ENCODE data around the gene CMTR1.

DNA sequence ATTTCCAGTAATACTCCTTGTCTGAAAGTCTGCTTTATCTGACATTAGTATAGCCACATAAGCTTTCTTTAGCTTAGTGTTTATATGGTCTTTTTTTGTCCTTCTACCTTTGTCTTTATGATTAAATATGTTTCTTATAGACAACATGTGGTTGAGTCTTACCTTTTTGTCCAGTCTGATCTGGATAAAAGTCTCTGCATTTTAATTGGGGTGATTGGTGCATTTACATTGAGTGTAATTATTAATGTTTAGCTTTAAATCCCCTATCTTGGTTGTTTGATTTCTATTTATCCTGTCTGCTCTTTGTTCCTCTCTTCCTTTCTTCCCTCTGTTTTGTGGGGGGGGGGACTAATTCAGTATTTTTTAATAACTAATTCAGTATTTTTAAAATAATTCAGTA, 34.7 kb downstream of the CMTR1 start:
- TF ChIP-seq, protein P1, sequence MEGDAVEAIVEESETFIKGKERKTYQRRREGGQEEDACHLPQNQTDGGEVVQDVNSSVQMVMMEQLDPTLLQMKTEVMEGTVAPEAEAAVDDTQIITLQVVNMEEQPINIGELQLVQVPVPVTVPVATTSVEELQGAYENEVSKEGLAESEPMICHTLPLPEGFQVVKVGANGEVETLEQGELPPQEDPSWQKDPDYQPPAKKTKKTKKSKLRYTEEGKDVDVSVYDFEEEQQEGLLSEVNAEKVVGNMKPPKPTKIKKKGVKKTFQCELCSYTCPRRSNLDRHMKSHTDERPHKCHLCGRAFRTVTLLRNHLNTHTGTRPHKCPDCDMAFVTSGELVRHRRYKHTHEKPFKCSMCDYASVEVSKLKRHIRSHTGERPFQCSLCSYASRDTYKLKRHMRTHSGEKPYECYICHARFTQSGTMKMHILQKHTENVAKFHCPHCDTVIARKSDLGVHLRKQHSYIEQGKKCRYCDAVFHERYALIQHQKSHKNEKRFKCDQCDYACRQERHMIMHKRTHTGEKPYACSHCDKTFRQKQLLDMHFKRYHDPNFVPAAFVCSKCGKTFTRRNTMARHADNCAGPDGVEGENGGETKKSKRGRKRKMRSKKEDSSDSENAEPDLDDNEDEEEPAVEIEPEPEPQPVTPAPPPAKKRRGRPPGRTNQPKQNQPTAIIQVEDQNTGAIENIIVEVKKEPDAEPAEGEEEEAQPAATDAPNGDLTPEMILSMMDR (tag by site-specific recombination; IDR thresholded peaks at IDR 0.05) = no peak
- TF ChIP-seq, protein P2, sequence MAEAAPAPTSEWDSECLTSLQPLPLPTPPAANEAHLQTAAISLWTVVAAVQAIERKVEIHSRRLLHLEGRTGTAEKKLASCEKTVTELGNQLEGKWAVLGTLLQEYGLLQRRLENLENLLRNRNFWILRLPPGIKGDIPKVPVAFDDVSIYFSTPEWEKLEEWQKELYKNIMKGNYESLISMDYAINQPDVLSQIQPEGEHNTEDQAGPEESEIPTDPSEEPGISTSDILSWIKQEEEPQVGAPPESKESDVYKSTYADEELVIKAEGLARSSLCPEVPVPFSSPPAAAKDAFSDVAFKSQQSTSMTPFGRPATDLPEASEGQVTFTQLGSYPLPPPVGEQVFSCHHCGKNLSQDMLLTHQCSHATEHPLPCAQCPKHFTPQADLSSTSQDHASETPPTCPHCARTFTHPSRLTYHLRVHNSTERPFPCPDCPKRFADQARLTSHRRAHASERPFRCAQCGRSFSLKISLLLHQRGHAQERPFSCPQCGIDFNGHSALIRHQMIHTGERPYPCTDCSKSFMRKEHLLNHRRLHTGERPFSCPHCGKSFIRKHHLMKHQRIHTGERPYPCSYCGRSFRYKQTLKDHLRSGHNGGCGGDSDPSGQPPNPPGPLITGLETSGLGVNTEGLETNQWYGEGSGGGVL (tag by site-specific recombination; IDR thresholded peaks at IDR 0.05) = no peak
- TF ChIP-seq ZNF354C (tag by site-specific recombination; IDR thresholded peaks at IDR 0.05; ENCODE audit: borderline replicate concordance, low read depth) = no peak
- TF ChIP-seq ZNF777 (tag by site-specific recombination; IDR thresholded peaks at IDR 0.05; ENCODE audit: borderline replicate concordance) = no peak
- TF ChIP-seq ZFP41 (tag by site-specific recombination; IDR thresholded peaks at IDR 0.05; ENCODE audit: borderline replicate concordance) = no peak
- no peak for TF ChIP-seq REST (tag by site-specific recombination; IDR thresholded peaks at IDR 0.05)
- no peak for TF ChIP-seq RBAK (tag by site-specific recombination; IDR thresholded peaks at IDR 0.05)
- no peak for TF ChIP-seq SP2 (tag by site-specific recombination; IDR thresholded peaks at IDR 0.05)
- no peak for TF ChIP-seq TCF7L2 (IDR thresholded peaks at IDR 0.05; ENCODE audit: borderline replicate concordance, low read depth, low read length)
